SK-N-MC (cell line): ENCODE measurements around the gene SYT4.

ENCODE experiments used
- DNase-seq: peaks from one replicate; pipeline ENCODE4 v3.0.0-alpha.2; 2011; ENCODE audit warnings: low read depth, low spot score
- H3K27ac ChIP-seq: fragments of 200-600 bp; sonication (generic); 2 replicates; pipeline ENCODE4 v1.5.1; 2016; ENCODE audit warnings: mixed run types
- H3K36me3 ChIP-seq: fragments of 200-600 bp; sonication (generic); 2 replicates; pipeline ENCODE4 v1.6.1; 2017; ENCODE audit warnings: antibody characterized with exemption, low read length, mixed read lengths; ENCODE audit not compliant: insufficient read depth
- H3K4me3 ChIP-seq: fragments of 200-600 bp; sonication (generic); 2 replicates; pipeline ENCODE4 v1.5.1; 2016
- H3K9ac ChIP-seq: fragments of 200-600 bp; sonication (generic); 2 replicates; pipeline ENCODE4 v1.8.0; 2017; ENCODE audit warnings: mixed run types, mixed read lengths; ENCODE audit not compliant: insufficient read length
- H3K9me3 ChIP-seq: fragments of 200-600 bp; sonication (generic); 2 replicates; pipeline ENCODE4 v1.6.1; 2017; ENCODE audit warnings: low read depth, mild to moderate bottlenecking, antibody characterized with exemption, low read length, moderate library complexity, mixed read lengths
- EZH2 ChIP-seq: fragments of 200-600 bp; sonication (generic); IDR thresholded peaks from one replicate; pipeline ENCODE4 v1.6.1; 2017; ENCODE audit warnings: antibody characterized with exemption
- FOXP2 ChIP-seq: optimal IDR thresholded peaks from 2 replicates; pipeline ENCODE3; 2011; ENCODE audit warnings: mild to moderate bottlenecking, moderate library complexity; ENCODE audit not compliant: insufficient read depth; ENCODE audit errors: extremely low read length, control extremely low read depth
- POLR2AphosphoS5 ChIP-seq: IDR thresholded peaks from 2 replicates; pipeline ENCODE4 v1.6.1; 2012; ENCODE audit warnings: mild to moderate bottlenecking, low read depth, low read length, borderline replicate concordance

SYT4 gene

GRCh38 chr18:43247944-43248343, 29.3 kb downstream of the SYT4 start:
- no peaks in the 10 kb centered on the region for H3K36me3 ChIP-seq
- no peaks in the 10 kb centered on the region for H3K9me3 ChIP-seq
- no peak overlapping the region for H3K9ac ChIP-seq
- no peak for DNase-seq
- H3K27ac ChIP-seq, result no peak overlapping the region
- TF ChIP-seq EZH2 (no peak), FOXP2 (no peak), POLR2AphosphoS5 (no peak)
- H3K4me3 ChIP-seq, result no peak overlapping the region

GRCh38 chr18:43238429-43238828, 38.9 kb downstream of the SYT4 start:
- no peak for DNase-seq
- Histone ChIP-seq H3K9me3 (no peaks in the 10 kb centered on the region), H3K9ac (no peak overlapping the region), H3K4me3 (no peak overlapping the region), H3K36me3 (no peaks in the 10 kb centered on the region), H3K27ac (no peak overlapping the region)
- no peak for TF ChIP-seq FOXP2
- TF ChIP-seq POLR2AphosphoS5, result no peak
- no peak for TF ChIP-seq EZH2

- no peaks in the 10 kb centered on the region for H3K9me3 ChIP-seq
- no peak for DNase-seq
- TF ChIP-seq FOXP2, result no peak
- no peak for TF ChIP-seq POLR2AphosphoS5
- no peak for TF ChIP-seq EZH2
- H3K9ac ChIP-seq, result no peak overlapping the region
- H3K36me3 ChIP-seq, result no peaks in the 10 kb centered on the region
- H3K4me3 ChIP-seq, result no peak overlapping the region
- H3K27ac ChIP-seq, result no peak overlapping the region
These were observed 40.4 kb downstream of the SYT4 start for GRCh38 chr18:43236921-43237320.

DNA sequence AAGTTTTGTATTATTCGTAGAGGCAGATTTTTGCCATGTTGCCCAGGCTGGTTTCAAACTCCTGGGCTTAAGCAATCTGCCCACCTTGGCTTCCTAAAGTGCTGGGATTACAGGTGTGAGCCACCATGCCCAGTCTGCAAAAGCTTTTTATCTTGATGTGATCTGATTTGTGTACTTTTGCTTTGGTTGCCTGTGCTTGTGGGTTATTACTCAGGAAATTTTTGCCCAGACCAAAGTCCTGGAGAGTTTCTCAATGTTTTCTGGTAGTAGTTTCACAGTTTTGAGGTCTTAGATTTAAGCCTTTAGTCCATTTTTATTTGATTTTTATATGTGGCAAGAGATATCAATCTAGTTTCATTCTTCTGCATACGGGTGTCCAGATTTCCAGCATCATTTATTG, 42.4 kb downstream of the SYT4 start:
- no peak for DNase-seq
- no peak overlapping the region for H3K9ac ChIP-seq
- TF ChIP-seq FOXP2 (no peak), EZH2 (no peak), POLR2AphosphoS5 (no peak)
- no peaks in the 10 kb centered on the region for H3K9me3 ChIP-seq
- H3K27ac ChIP-seq, result no peak overlapping the region
- H3K4me3 ChIP-seq, result no peak overlapping the region
- no peaks in the 10 kb centered on the region for H3K36me3 ChIP-seq

GRCh38 chr18:43222501-43222900, 54.8 kb downstream of the SYT4 start:
- Histone ChIP-seq H3K4me3 (no peak overlapping the region), H3K36me3 (no peaks in the 10 kb centered on the region), H3K9me3 (no peaks in the 10 kb centered on the region), H3K9ac (no peak overlapping the region), H3K27ac (no peak overlapping the region)
- no peak for TF ChIP-seq EZH2
- TF ChIP-seq FOXP2, result no peak
- no peak for TF ChIP-seq POLR2AphosphoS5
- no peak for DNase-seq

DNA sequence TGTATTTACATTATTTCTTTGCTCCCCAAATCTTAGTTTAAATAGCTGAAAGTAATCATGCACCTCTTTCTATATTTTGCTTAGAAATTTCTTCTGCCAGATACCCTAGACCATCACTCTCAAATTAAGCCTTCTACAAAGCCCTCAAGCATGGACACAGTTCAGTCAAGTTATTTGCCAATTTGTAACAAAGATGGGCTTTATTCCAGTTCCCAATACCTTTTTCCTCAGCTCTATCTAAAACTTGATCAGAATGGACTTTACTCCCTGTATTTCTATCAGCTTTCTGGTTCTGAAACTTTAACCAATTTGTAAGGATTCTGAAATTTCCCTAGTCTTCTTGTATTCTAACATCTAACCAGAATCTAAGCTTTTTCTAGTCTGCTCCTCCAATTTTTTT, 56.6 kb downstream of the SYT4 start:
- Histone ChIP-seq H3K36me3 (no peaks in the 10 kb centered on the region), H3K27ac (no peak overlapping the region), H3K9me3 (no peaks in the 10 kb centered on the region), H3K9ac (no peak overlapping the region), H3K4me3 (no peak overlapping the region)
- no peak for TF ChIP-seq POLR2AphosphoS5
- TF ChIP-seq FOXP2, result no peak
- TF ChIP-seq EZH2, result no peak
- DNase-seq, result no peak
